Measurements from ENCODE around the gene SDK1.

GRCh38 chr7:3265388-3265787 is 35.7 kb upstream of the SDK1 start:
- no peak for TF ChIP-seq CTCF (IDR thresholded peaks at IDR 0.05 in 4 of 5, conservative IDR thresholded peaks at IDR 0.05 in 1 of 5)
- no peak for TF ChIP-seq POLR2A (IDR thresholded peaks at IDR 0.05)
